Stimulated activated naive CD8-positive, alpha-beta T cell treated with anti-CD3 and anti-CD28 coated beads, Interleukin-15, amount 100 ng/mL, for 72 hours (primary cell): ENCODE measurements around the gene PCNA.

Experiments used
- ATAC-seq: fragments of 150-1000 bp; cut with Tn5 transposase; 2 replicates; pipeline ENCODE4 v1.10.0; 2021; ENCODE audit warnings: mild to moderate bottlenecking, moderate library complexity
- DNase-seq, 2 donors: peaks; one replicate each; pipeline ENCODE4 v3.0.0; 2021 to 2022
- H3K27ac Mint-ChIP-seq, 2 donors: one replicate each; pipeline ENCODE4 v1.8.0; 2022; ENCODE audit warnings: mild to moderate bottlenecking in 2 of 2, mixed read lengths in 2 of 2, moderate library complexity in 2 of 2
- H3K27me3 Mint-ChIP-seq: one replicate; pipeline ENCODE4 v1.8.0; 2022; ENCODE audit warnings: mixed read lengths
- H3K4me1 Mint-ChIP-seq: one replicate; pipeline ENCODE4 v1.8.0; 2022; ENCODE audit warnings: mild to moderate bottlenecking, mixed read lengths
- H3K4me3 Mint-ChIP-seq, 2 donors: one replicate each; pipeline ENCODE4 v1.8.0; 2022; ENCODE audit warnings: mild to moderate bottlenecking in 2 of 2, mixed read lengths in 2 of 2, moderate library complexity in 1 of 2
- H3K9me3 Mint-ChIP-seq, 2 donors: one replicate each; pipeline ENCODE4 v1.8.0; 2022; ENCODE audit warnings: mixed read lengths in 2 of 2

The PCNA gene

DNA sequence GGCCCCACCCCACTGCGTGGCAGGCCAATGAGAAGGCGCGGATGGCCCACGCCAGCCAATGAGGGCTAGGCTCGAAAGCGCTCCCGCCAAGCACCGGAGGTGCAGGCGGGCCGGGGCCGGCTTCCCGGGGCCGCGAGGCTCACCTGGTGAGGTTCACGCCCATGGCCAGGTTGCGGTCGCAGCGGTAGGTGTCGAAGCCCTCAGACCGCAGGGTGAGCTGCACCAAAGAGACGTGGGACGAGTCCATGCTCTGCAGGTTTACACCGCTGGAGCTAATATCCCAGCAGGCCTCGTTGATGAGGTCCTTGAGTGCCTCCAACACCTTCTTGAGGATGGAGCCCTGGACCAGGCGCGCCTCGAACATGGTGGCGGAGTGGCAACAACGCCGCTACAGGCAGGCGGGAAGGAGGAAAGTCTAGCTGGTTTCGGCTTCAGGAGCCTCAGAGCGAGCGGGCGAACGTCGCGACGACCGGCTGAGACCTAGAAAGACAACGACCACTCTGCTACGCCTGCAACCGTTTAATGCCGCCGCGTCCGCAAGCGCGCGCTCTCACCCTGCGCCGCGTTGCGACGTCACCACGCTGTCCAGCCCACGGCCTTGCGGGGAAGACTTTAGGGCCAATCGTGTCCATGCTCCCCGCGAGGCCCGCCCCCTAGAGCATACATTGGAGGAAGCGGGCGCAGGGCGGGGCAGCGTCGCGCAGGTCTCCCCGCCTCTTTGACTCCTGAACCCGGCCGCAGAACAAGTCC, at the start of gene PCNA:
Gene PCNA, minus strand, starts transcription at position 524 of the 750 bp plus-strand sequence. Its CDS starts 160 bp downstream, at position 364.
- Mint-ChIP-seq H3K27me3 (no peaks in the 10 kb centered on the region), H3K9me3 (no peaks in the 10 kb centered on the region), H3K27ac (peak within 1 kb of the TSS; percentile 95 to 97), H3K4me1 (peaks cover 67% of the 10 kb centered on the region), H3K4me3 (peak within 1 kb of the TSS; percentile 94)
- peak; percentile 92 for ATAC-seq
- peak; percentile 97 to 99 for DNase-seq

GRCh38 chr20:5168651-5169396, 49.1 kb upstream of the PCNA start:
- peak overlapping the region; percentile 40 to 45 for H3K4me3 Mint-ChIP-seq
- no peaks in the 10 kb centered on the region for H3K27me3 Mint-ChIP-seq
- ATAC-seq (peak; percentile 45), DNase-seq (no peak)
- peak overlapping the region; percentile 90 to 92 for H3K27ac Mint-ChIP-seq
- H3K9me3 Mint-ChIP-seq, result no peaks in the 10 kb centered on the region
- peaks cover 88% of the 10 kb centered on the region for H3K4me1 Mint-ChIP-seq

GRCh38 chr20:5164645-5165625, 45.2 kb upstream of the PCNA start:
- no peak overlapping the region for H3K27ac Mint-ChIP-seq

GRCh38 chr20:5161536-5162164, 41.9 kb upstream of the PCNA start:
- peaks cover 43% of the 10 kb centered on the region for H3K4me1 Mint-ChIP-seq

More at GRCh38 chr20:5164645-5165625, 45.2 kb upstream of the PCNA start:
- Mint-ChIP-seq H3K4me1 (peaks cover 64% of the 10 kb centered on the region), H3K9me3 (no peaks in the 10 kb centered on the region), H3K4me3 (no peak overlapping the region), H3K27me3 (no peaks in the 10 kb centered on the region)
- ATAC-seq (no peak), DNase-seq (no peak)

DNA sequence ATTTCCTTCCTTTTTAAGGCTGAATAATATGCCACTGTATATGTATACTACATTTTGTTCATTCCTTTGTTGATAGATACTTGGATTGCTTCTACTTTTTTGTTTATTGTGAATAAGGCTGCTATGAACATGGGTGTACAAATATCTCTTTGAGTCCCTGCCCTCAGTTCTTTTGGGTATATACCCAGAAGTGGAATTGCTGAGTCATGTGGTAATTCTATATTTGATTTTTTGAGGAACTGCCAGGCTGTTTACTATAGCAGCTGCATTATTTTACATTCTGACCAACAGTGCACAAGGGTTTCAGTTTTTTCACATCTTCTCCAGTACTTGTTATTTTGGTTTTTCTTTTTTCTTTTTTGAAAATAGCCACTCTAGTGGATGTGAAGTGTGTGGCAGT, 41.1 kb upstream of the PCNA start:
- no peak overlapping the region for H3K4me3 Mint-ChIP-seq
- peaks cover 43% of the 10 kb centered on the region for H3K4me1 Mint-ChIP-seq
- H3K27me3 Mint-ChIP-seq, result no peaks in the 10 kb centered on the region
- no peak overlapping the region for H3K27ac Mint-ChIP-seq
- ATAC-seq (no peak), DNase-seq (no peak)
- no peaks in the 10 kb centered on the region for H3K9me3 Mint-ChIP-seq

More at GRCh38 chr20:5161536-5162164, 41.9 kb upstream of the PCNA start:
- Mint-ChIP-seq H3K27me3 (no peaks in the 10 kb centered on the region), H3K27ac (no peak overlapping the region), H3K4me3 (no peak overlapping the region), H3K9me3 (no peaks in the 10 kb centered on the region)
- DNase-seq (no peak), ATAC-seq (no peak)

DNA sequence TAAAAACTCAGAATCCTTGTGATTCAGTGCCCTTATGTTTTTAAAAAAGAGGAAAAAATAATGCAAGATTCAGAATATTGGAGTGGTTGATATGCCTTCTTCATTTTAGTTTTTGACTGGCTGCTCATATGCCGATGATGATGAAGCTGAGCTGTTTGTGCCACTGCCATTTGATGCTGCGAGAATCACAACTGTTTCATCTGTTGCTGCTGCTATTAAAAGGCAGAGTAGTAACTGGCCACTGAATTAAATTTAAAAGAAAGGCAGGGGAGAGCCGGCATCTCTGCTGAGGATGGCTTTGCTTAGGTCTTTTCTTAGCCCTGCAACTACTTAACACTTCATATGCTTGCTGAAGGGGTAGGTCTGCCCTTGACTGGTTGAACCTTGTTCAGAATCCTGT, 40.2 kb upstream of the PCNA start:
- Mint-ChIP-seq H3K9me3 (no peaks in the 10 kb centered on the region), H3K27ac (no peak overlapping the region), H3K27me3 (no peaks in the 10 kb centered on the region), H3K4me3 (no peak overlapping the region), H3K4me1 (peaks cover 40% of the 10 kb centered on the region)
- no peak for ATAC-seq
- no peak for DNase-seq

GRCh38 chr20:5156675-5157448, 37.1 kb upstream of the PCNA start:
- Mint-ChIP-seq H3K27ac (no peak overlapping the region), H3K9me3 (no peaks in the 10 kb centered on the region), H3K4me3 (no peak overlapping the region), H3K27me3 (no peaks in the 10 kb centered on the region), H3K4me1 (peaks cover 54% of the 10 kb centered on the region)
- DNase-seq (no peak), ATAC-seq (no peak)

GRCh38 chr20:5155404-5155803, 35.6 kb upstream of the PCNA start:
- peaks cover 55% of the 10 kb centered on the region for H3K4me1 Mint-ChIP-seq
- H3K27ac Mint-ChIP-seq, result peak overlapping the region in 1 of 2 donors; percentile 0

GRCh38 chr20:5154543-5154925, 34.8 kb upstream of the PCNA start:
- DNase-seq (no peak), ATAC-seq (no peak)
- H3K27me3 Mint-ChIP-seq, result no peaks in the 10 kb centered on the region
- H3K4me1 Mint-ChIP-seq, result peaks cover 56% of the 10 kb centered on the region
- H3K4me3 Mint-ChIP-seq, result no peak overlapping the region
- H3K27ac Mint-ChIP-seq, result no peak overlapping the region
- no peaks in the 10 kb centered on the region for H3K9me3 Mint-ChIP-seq

More at GRCh38 chr20:5155404-5155803, 35.6 kb upstream of the PCNA start:
- H3K9me3 Mint-ChIP-seq, result no peaks in the 10 kb centered on the region
- no peaks in the 10 kb centered on the region for H3K27me3 Mint-ChIP-seq
- DNase-seq (no peak), ATAC-seq (no peak)
- no peak overlapping the region for H3K4me3 Mint-ChIP-seq

DNA sequence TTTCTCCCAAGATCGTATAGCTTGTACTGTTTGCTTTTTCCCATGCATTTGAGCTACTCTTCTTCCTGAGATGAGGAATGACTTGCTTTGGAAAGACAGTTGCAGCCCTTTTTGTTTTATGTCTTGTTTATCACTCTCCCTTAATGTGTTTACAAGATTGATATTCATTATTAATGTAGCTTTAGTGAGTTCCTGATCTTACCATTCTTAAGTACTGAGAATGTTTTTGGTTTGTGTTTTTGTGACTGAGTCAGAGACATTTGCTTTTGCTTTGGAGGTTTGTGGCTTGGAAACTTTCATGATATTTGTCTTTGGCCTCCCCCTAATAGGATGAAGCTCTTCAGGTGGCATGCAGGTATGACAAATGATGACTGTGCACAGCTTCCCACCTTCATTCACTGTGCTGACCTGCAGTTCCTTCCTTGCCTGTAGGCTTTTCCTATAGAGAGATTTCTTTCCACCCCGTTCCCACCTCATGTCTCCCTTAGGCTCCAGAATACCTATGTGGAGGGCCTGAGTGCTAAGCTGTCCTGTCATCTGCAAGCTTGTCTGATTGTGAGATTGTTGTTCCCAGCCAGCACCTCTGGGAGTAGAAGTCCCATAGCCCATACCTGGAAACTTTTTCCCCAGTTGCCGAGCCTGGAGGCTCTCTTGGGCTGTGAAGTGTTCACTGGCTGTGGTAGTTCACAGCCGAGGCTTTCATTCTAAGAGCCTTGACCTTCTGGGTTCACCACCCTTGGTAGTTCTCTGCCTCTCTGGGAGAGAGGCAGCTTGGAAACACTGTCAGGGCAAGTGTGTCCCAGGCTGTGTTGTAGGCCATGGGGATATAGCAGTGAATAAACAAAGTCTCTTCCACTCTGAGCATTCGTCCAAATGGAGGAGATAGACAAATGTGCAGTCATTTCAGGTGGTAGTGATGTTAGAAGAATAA, 34.1 kb upstream of the PCNA start:
- Mint-ChIP-seq H3K4me1 (peaks cover 59% of the 10 kb centered on the region), H3K9me3 (no peaks in the 10 kb centered on the region), H3K27ac (no peak overlapping the region), H3K4me3 (peak overlapping the region in 1 of 2 donors; percentile 4), H3K27me3 (no peaks in the 10 kb centered on the region)
- peak; percentile 94 for ATAC-seq
- DNase-seq, result peak in 1 of 2 donors; percentile 28

DNA sequence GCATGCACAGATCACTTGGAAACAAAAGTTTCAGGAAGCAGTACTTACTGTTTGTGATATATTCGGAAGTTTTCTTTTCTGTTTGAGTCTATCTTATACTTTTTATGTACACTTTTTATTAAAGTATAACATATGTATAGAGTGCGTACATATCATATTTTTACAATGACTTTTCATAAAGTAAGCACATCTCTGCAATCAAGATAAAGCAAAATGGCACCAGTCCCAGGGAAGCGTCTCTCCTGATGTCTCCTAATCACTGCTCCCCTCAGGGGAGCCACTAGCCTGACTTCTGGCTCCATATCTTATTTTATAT, 33.4 kb upstream of the PCNA start:
- H3K4me1 Mint-ChIP-seq, result peaks cover 65% of the 10 kb centered on the region
- no peak overlapping the region for H3K27ac Mint-ChIP-seq
- no peak for DNase-seq
- ATAC-seq, result no peak
- H3K27me3 Mint-ChIP-seq, result no peaks in the 10 kb centered on the region
- no peak overlapping the region for H3K4me3 Mint-ChIP-seq
- no peaks in the 10 kb centered on the region for H3K9me3 Mint-ChIP-seq

- Mint-ChIP-seq H3K27me3 (no peaks in the 10 kb centered on the region), H3K4me3 (no peak overlapping the region), H3K4me1 (peaks cover 71% of the 10 kb centered on the region), H3K9me3 (no peaks in the 10 kb centered on the region), H3K27ac (peak overlapping the region; percentile 37 to 75)
- DNase-seq, result no peak
- no peak for ATAC-seq
Observed at GRCh38 chr20:5150226-5151076, 30.7 kb upstream of the PCNA start.

DNA sequence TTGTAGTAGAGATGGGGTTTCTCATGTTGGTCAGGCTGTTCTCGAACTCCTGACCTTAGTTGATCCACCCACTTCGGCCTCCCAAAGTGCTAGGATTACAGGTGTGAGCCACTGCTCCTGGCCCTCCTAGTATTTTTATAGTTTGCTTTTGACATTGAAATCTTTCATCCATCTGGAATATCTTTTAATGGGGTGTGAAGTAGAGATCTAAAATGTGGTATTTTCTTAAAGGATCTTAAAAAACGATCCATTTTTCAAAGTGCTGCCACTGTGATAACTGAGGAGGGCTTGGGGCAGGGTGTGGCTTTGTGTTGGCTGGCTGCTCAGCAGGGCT, 30.1 kb upstream of the PCNA start:
- Mint-ChIP-seq H3K9me3 (no peaks in the 10 kb centered on the region), H3K4me3 (no peak overlapping the region), H3K4me1 (peaks cover 76% of the 10 kb centered on the region), H3K27ac (no peak overlapping the region), H3K27me3 (no peaks in the 10 kb centered on the region)
- DNase-seq (no peak), ATAC-seq (no peak)
